ENCODE results near the gene PRDX4.
"Not testable (repeated sequence)": the region's sequence is repeated elsewhere in the genome, so short reads cannot be mapped to it uniquely, and the experiment has no call there.

The PRDX4 gene

GRCh38 chrX:23667239-23668177 lies at the start of gene PRDX4:
TSS of gene PRDX4 (plus strand) at chrX:23667493. CDS start at chrX:23667571, 78 bp downstream.
- DNase-seq: peak; percentile 83

- DNase-seq: no peak
Measured at GRCh38 chrX:23621621-23622265, 45.5 kb upstream of the PRDX4 start.

GRCh38 chrX:23623797-23624196 lies 43.5 kb upstream of the PRDX4 start:
- DNase-seq: no peak

GRCh38 chrX:23626651-23627050 lies 40.6 kb upstream of the PRDX4 start:
- DNase-seq: no peak

GRCh38 chrX:23628131-23628530 lies 39.2 kb upstream of the PRDX4 start:
- DNase-seq: no peak

- DNase-seq: no peak
Measured at GRCh38 chrX:23631136-23631535, 36.2 kb upstream of the PRDX4 start.

GRCh38 chrX:23633834-23634580 lies 33.3 kb upstream of the PRDX4 start:
- DNase-seq: no peak

- no peak for DNase-seq
Measured at GRCh38 chrX:23637187-23637586, 30.1 kb upstream of the PRDX4 start.

GRCh38 chrX:23643020-23643419 lies 24.3 kb upstream of the PRDX4 start:
- no peak for DNase-seq

GRCh38 chrX:23644744-23645143 lies 22.5 kb upstream of the PRDX4 start:
- DNase-seq: no peak

- DNase-seq: no peak
Measured at GRCh38 chrX:23656091-23656490, 11.2 kb upstream of the PRDX4 start.

GRCh38 chrX:23656684-23657083 lies 10.6 kb upstream of the PRDX4 start:
- DNase-seq: no peak

- no peak for DNase-seq
Measured at GRCh38 chrX:23659339-23659738, 8.0 kb upstream of the PRDX4 start.

- DNase-seq: not testable (repeated sequence)
Measured at GRCh38 chrX:23660083-23660765, 7.1 kb upstream of the PRDX4 start.

- no peak for DNase-seq
Measured at GRCh38 chrX:23660766-23661132, 6.5 kb upstream of the PRDX4 start.

GRCh38 chrX:23661671-23662070 lies 5.6 kb upstream of the PRDX4 start:
- DNase-seq: no peak

- DNase-seq: no peak
Measured at GRCh38 chrX:23662187-23662586, 5.1 kb upstream of the PRDX4 start.

- no peak for DNase-seq
Measured at GRCh38 chrX:23662853-23663252, 4.4 kb upstream of the PRDX4 start.

- DNase-seq: no peak
Measured at GRCh38 chrX:23664496-23664895, 2.8 kb upstream of the PRDX4 start.

- no peak for DNase-seq
Measured at GRCh38 chrX:23666282-23666681, 1.0 kb upstream of the PRDX4 start.

- DNase-seq: no peak
Measured at GRCh38 chrX:23668335-23668734, 1.0 kb downstream of the PRDX4 start.

- DNase-seq: no peak
Measured at GRCh38 chrX:23670528-23670927, 3.2 kb downstream of the PRDX4 start.

- DNase-seq: no peak
Measured at GRCh38 chrX:23673108-23673507, 5.8 kb downstream of the PRDX4 start.

Measured in retina (tissue), 1 donor.